IPS-18c (cell line): ENCODE results near the gene GAS2L1.
"Not testable (repeated sequence)": the region's sequence is repeated elsewhere in the genome, so short reads cannot be mapped to it uniquely, and the experiment has no call there.

Source experiments
- H3K4me3 ChIP-seq: 2 replicates; pipeline ENCODE4 v1.7.0; 2013; ENCODE audit warnings: low read depth, mild to moderate bottlenecking, low read length, moderate library complexity; ENCODE audit not compliant: insufficient read depth
- H3K9me3 ChIP-seq: one replicate; pipeline ENCODE4 v1.6.1; 2013; ENCODE audit warnings: mild to moderate bottlenecking, low read length, moderate library complexity; ENCODE audit not compliant: control insufficient read depth, insufficient read depth

The GAS2L1 gene

DNA sequence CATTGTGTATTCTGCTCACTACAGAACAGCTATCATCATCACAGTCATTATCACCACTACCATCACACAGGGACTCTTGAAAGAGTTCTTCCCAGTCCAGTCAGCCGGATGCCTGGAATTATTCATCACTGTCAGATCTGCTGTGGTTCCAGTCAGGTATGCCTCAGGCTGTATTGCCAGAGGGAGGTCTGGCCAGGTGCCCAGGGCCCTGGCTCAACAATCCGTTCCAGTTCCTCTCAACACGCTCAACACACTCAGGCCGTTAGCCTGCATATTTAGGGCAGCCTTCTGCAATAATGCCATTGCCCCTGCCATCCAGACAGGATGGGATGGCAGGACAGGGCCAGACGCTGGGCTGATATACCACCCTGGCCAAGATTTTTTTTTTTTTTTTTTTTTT is 37.7 kb downstream of the GAS2L1 start:
- H3K4me3 ChIP-seq = no peak overlapping the region

GRCh38 chr22:29344889-29345288 is 38.4 kb downstream of the GAS2L1 start:
- H3K4me3 ChIP-seq, H3K9me3 ChIP-seq: not testable (repeated sequence)

More for the DNA sequence above, 37.7 kb downstream of the GAS2L1 start:
- H3K9me3 ChIP-seq = no peaks in the 10 kb centered on the region

DNA sequence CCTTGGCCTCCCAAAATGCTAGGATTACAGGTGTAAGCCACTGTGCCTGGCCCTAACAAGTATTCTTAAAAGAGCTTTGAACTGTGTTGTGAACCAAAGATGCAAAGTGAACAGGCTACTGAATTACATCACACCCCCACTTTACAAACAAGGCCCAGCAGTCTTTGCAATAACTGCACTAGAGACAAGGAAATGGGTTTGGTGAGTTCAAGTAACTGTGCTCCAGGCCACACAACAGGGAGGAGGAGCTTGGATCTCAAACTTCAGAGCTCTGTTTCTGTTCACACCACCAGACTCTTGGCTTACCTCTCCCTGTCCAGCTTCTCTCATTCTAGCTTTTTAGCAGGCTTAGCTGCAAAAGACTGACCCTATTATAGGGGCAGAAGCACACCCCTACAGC is 39.5 kb downstream of the GAS2L1 start:
- Histone ChIP-seq H3K4me3 (no peak overlapping the region), H3K9me3 (no peaks in the 10 kb centered on the region)

GRCh38 chr22:29346659-29347058 is 40.2 kb downstream of the GAS2L1 start:
- Histone ChIP-seq H3K9me3 (no peaks in the 10 kb centered on the region), H3K4me3 (no peak overlapping the region)

- Histone ChIP-seq H3K4me3 (no peak overlapping the region), H3K9me3 (no peaks in the 10 kb centered on the region)
Observed at GRCh38 chr22:29348041-29348440, 41.6 kb downstream of the GAS2L1 start.

- Histone ChIP-seq H3K9me3 (no peaks in the 10 kb centered on the region), H3K4me3 (no peak overlapping the region)
Observed at GRCh38 chr22:29348956-29349355, 42.5 kb downstream of the GAS2L1 start.

GRCh38 chr22:29351042-29351441 is 44.6 kb downstream of the GAS2L1 start:
- no peaks in the 10 kb centered on the region for H3K9me3 ChIP-seq

DNA sequence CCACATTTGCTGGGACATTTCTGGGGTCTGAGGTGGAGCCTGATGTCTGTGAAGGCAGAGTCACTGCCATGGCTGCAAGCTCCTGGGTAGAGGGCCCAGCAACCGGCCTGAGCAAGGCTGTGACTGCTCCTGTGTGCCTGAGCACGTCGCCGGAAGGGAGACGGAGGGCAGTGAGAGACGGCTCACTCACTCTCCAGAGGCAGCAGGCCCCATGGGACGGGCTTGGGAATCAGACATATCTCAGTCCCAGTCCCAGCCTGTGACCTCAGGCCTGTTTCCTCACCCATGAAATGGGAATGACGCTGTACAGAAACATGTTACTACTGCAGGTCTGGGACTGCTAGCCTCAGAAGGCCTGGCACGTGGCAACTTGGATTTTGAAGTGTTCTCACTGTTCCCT is 45.4 kb downstream of the GAS2L1 start:
- no peak overlapping the region for H3K4me3 ChIP-seq
- H3K9me3 ChIP-seq = no peaks in the 10 kb centered on the region

More at GRCh38 chr22:29351042-29351441, 44.6 kb downstream of the GAS2L1 start:
- no peak overlapping the region for H3K4me3 ChIP-seq

GRCh38 chr22:29352778-29353177 is 46.3 kb downstream of the GAS2L1 start:
- H3K4me3 ChIP-seq = no peak overlapping the region
- no peaks in the 10 kb centered on the region for H3K9me3 ChIP-seq

DNA sequence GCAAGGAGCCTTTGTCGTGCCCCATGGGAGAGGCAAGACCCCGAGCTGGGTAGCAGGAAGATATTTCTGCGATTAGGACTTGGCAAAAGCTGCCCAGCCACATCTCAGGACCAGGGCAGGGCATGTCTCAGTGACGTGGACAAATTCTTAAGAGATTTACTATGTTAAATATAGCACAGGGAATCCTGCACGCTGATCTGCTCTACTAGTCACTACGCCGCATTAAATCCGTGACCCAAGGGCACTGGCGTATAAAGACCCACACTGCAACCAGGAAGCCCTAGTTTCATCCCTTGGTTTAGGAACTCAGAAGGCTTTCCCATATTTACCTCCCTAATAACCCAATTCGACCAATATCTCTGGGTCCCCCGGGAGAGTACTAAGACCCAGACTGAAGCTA is 46.8 kb downstream of the GAS2L1 start:
- Histone ChIP-seq H3K9me3 (no peaks in the 10 kb centered on the region), H3K4me3 (no peak overlapping the region)

- H3K9me3 ChIP-seq = no peaks in the 10 kb centered on the region
- H3K4me3 ChIP-seq = no peak overlapping the region
Observed at GRCh38 chr22:29353860-29354259, 47.4 kb downstream of the GAS2L1 start.

GRCh38 chr22:29357193-29357890 is 50.9 kb downstream of the GAS2L1 start:
- H3K4me3 ChIP-seq, H3K9me3 ChIP-seq: not testable (repeated sequence)

DNA sequence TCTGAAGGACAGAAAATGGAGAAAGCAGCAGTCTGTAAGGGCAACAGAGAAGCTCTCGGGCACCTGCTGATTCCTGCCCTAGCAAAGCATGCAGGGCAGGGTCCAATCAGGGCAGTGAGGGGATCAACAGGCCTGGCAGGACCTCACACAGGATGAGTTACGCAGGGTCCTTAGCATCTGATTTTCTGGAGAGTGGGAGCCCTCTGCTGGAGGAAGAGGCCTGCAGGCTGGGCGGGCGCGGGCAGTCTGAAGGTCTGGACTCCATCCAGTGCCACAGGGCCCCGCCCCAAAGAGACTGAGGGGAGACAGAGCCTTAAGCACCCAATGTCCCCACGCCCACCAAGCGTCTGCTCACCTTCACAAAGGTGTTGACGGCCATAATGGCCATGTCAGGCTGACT is 53.0 kb downstream of the GAS2L1 start:
- H3K9me3 ChIP-seq = no peaks in the 10 kb centered on the region

More for the DNA sequence above, 53.0 kb downstream of the GAS2L1 start:
- no peak overlapping the region for H3K4me3 ChIP-seq
